Thymus (tissue), 11 donors: Measurements from ENCODE around the gene IGLL5. TPM values are rescaled to one million over a fixed set of nuclear protein-coding genes. Genes with fewer than 3 reads are reported as not detected.

ENCODE experiments used
- DNase-seq, 9 donors: peaks; one replicate each; pipeline ENCODE4 v3.0.0-alpha.2; 2013; ENCODE audit warnings: low spot score in 9 of 9, low read depth in 6 of 9, missing footprints in 1 of 9
- H3K27ac ChIP-seq, 2 donors: one replicate each; pipeline ENCODE4 v1.5.1; 2013; ENCODE audit warnings: control low read depth in 1 of 2, low read depth in 1 of 2, low read length in 1 of 2, mild to moderate bottlenecking in 1 of 2, moderate library complexity in 1 of 2
- H3K27me3 ChIP-seq, 2 donors: one replicate each; pipeline ENCODE4 v1.5.1; 2013; ENCODE audit warnings: low read length in 1 of 2; ENCODE audit not compliant: control insufficient read depth in 2 of 2, insufficient read depth in 1 of 2
- H3K36me3 ChIP-seq, 2 donors: one replicate each; pipeline ENCODE4 v1.5.1; 2013; ENCODE audit warnings: low read length in 1 of 2, mild to moderate bottlenecking in 1 of 2, moderate library complexity in 1 of 2; ENCODE audit not compliant: control insufficient read depth in 2 of 2, insufficient read depth in 2 of 2
- H3K4me1 ChIP-seq, 2 donors: one replicate each; pipeline ENCODE4 v1.5.1; 2013; ENCODE audit warnings: low read length in 2 of 2; ENCODE audit not compliant: control insufficient read depth in 2 of 2, insufficient read depth in 2 of 2
- H3K4me3 ChIP-seq, 2 donors: one replicate each; pipeline ENCODE4 v1.5.1; 2013; ENCODE audit warnings: low read length in 2 of 2, control low read depth in 1 of 2, mild to moderate bottlenecking in 1 of 2
- H3K9me3 ChIP-seq, 2 donors: one replicate each; pipeline ENCODE4 v1.5.1; 2013; ENCODE audit warnings: low read length in 1 of 2, mild to moderate bottlenecking in 1 of 2; ENCODE audit not compliant: control insufficient read depth in 2 of 2, insufficient read depth in 1 of 2
- WGBS: extraction: QIAGEN DNeasy Blood & Tissue Kit; methylation state at CpG from one replicate; pipeline ENCODE4 v1.1.7; 2013; 5-methylcytosine and 5-hydroxymethylcytosine counted together
- polyA plus RNA-seq: library from polyadenylated mRNA; stranded (reverse); fragments of 200-250 nt; gene quantifications from one replicate; pipeline ENCODE4 v1.2.3, GENCODE V29; 2013
- total RNA-seq: library from RNA; stranded (reverse); fragments of 120-200 nt; gene quantifications from one replicate; pipeline ENCODE4 v1.2.4, GENCODE V29; 2013
- donor health status: healthy.

IGLL5 gene
- total and polyA plus RNA-seq, 2 donors = 2.3 to 29.9 TPM

DNA sequence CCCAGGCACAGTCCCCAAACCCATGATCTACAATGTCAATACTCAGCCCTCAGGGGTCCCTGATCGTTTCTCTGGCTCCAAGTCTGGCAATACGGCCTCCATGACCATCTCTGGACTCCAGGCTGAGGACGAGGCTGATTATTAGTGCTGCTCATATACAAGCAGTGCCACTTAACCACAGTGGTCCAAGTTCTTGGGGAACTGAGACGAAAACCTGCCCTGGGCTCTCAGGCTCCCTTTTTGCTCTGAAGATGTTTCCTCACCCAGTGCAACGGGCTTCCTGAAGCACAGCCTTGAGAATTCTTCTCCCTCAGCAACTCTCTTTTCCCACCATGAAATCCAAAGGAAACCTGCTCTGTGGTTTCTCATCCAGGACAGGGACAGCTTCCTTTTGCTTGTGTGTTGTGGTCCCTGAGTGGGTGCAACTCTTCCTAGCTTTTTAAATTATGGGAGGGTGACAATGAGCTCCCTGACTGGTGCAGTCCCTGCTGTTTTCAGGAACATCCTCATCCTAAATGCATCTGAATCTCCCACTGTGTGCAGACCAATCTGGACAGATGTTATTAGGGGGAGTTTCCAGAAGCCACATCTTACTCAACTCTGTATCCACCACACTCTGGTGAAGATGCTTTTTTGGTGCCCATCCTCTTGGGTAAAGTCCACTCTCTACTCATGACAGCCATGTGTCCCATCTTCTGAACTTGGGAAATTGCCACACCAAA lies 30.6 kb upstream of the IGLL5 start:
- H3K27me3 ChIP-seq = no peaks in the 10 kb centered on the region
- H3K9me3 ChIP-seq = no peaks in the 10 kb centered on the region
- peaks cover 0 to 4% of the 10 kb centered on the region in 2 donors for H3K36me3 ChIP-seq
- H3K27ac ChIP-seq = peak overlapping the region in 1 of 2 donors; percentile 66
- no peak for DNase-seq
- H3K4me1 ChIP-seq = peaks cover 54 to 63% of the 10 kb centered on the region in 2 donors
- H3K4me3 ChIP-seq = no peak overlapping the region
- WGBS = 95% methylated on average over 5 of the region's 5 CpGs

DNA sequence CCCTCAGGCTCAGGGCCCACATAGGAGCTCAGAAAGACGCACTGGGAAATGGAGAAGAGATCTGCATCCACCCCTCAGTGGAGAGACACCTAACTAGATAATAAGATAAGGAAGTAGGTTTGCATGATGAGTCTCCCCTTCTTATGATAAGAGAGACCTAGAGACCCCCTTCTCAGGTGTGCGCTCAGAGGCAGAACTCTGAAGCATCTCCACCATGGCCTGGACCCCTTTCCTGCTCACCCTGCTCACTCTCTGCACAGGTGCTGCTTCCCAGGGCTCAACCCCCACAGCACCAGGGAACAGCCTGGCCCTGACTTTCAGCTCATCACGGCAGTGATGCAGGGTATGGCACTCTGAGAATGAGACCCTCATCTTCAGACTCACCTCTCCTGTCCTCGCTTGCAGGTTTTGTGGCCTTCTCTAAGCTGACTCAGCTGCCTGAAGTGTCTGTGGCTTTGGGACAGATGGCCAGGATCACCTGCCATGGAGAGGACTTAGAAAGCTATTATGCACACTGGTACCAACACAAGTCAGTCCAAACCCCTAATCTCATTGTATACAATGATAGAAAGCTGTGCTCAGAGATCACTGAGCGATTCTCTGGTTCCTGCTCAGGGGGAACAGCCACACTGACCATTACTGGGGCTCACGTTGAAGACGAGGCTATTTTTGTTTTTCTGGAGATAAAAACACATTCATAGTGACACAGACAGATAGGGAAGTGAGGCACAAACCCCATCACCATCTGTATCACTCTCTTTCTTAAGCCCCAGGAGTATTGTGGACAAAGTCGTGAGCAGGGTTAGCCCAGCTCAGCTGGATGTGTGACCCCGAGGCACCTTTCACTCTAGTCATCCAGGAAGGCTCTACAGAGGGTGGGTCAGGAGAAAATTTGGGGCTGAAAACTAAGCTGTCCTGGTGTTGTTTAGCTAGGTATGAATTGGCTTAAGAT lies 29.7 kb upstream of the IGLL5 start:
- Histone ChIP-seq H3K27ac (peak overlapping the region in 1 of 2 donors; percentile 66), H3K9me3 (no peaks in the 10 kb centered on the region), H3K36me3 (peaks cover 0 to 4% of the 10 kb centered on the region in 2 donors), H3K4me3 (peak overlapping the region in 1 of 2 donors; percentile 24), H3K4me1 (peaks cover 46 to 63% of the 10 kb centered on the region in 2 donors), H3K27me3 (no peaks in the 10 kb centered on the region)
- DNase-seq = no peak
- 91% methylated on average over 9 of the region's 9 CpGs for WGBS

DNA sequence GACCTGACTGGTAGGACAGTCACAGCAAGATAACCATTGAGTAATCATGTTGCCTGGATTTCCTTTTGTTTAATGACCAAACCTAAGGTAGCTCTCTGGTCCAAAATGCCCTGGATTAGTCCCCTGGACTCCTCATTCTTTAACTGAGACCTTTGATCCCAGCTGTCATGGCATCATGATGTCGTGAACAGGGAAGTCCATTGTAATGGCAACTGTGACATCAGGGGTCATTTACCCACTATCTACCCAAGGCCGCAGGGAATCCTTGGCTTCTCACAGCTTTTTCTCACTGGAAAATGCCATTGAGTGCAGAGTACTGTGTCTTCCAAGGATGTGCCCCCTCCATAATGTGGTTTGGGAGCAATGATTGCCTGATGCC lies 29.1 kb upstream of the IGLL5 start:
- Histone ChIP-seq H3K36me3 (peaks cover 0 to 4% of the 10 kb centered on the region in 2 donors), H3K27me3 (no peaks in the 10 kb centered on the region), H3K27ac (peak overlapping the region in 1 of 2 donors; percentile 66), H3K4me1 (peaks cover 50 to 64% of the 10 kb centered on the region in 2 donors), H3K9me3 (no peaks in the 10 kb centered on the region), H3K4me3 (peak overlapping the region in 1 of 2 donors; percentile 24)
- WGBS = 93% methylated on average over 2 of the region's 2 CpGs
- no peak for DNase-seq

DNA sequence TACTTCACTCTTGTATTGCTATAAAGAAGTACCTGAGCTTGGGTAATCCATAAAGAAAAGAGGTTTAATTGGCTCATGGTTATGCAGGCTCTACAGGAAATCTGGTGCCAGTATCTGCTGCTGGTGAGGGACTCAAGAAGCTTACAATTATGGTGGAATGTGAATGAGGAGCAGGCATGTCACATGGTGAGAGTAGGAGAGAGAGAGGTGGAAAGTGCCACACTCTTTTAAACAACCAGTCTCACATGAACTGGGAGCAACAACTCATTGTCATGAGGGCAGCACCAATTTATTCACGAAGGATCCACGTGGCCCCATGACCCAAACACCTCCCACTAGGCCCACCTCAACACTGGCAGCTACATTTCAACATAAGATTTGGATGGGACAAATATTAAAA lies 24.6 kb upstream of the IGLL5 start:
- peaks cover 63 to 67% of the 10 kb centered on the region in 2 donors for H3K4me1 ChIP-seq
- 94% methylated on average over 2 of the region's 2 CpGs for WGBS
- H3K9me3 ChIP-seq = no peaks in the 10 kb centered on the region
- DNase-seq = no peak
- H3K27ac ChIP-seq = peak overlapping the region in 1 of 2 donors; percentile 96
- H3K36me3 ChIP-seq = no peaks in the 10 kb centered on the region
- no peaks in the 10 kb centered on the region for H3K27me3 ChIP-seq
- peak overlapping the region in 1 of 2 donors; percentile 11 for H3K4me3 ChIP-seq

DNA sequence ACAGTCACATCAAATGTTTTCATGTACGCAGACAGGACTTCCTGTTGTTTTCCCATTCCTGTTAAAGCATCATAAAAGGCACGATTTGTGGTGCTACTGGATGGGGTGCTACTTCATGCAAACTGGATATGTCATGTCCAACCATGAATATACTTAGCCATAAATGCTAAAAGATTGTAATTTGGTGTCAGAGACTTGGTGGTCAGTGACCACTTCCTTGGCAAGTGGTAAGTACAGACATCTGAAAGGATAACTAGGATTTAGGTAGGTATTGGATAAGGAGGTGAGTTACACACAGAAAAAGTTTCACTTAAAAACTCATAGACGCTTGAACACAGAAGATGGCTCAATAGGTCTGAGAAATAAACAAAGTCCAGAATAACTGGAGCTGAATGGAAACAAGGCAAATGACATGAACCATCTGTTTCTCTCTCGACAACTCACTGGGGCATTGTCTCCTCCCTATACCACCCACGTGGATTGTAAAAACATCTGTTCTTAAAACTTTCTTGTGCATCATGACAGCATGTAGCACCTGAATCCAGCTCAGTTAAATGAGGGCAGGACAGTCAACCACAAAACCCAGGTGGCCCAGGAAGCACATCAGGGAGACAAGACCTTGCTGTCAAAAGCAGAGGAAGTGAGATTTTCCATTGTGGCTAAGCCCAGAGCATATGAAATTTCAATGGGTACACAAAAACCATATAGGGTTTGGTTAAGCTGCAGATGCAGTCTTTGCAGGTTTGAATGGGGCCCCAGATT lies 22.1 kb upstream of the IGLL5 start:
- Histone ChIP-seq H3K36me3 (no peaks in the 10 kb centered on the region), H3K27ac (peak overlapping the region; percentile 77 to 96), H3K27me3 (no peaks in the 10 kb centered on the region), H3K4me1 (peaks cover 68 to 72% of the 10 kb centered on the region in 2 donors), H3K4me3 (no peak overlapping the region), H3K9me3 (no peaks in the 10 kb centered on the region)
- DNase-seq = peak; percentile 81 to 97 (median 92)
- WGBS = 18% methylated on average over 5 of the region's 5 CpGs

DNA sequence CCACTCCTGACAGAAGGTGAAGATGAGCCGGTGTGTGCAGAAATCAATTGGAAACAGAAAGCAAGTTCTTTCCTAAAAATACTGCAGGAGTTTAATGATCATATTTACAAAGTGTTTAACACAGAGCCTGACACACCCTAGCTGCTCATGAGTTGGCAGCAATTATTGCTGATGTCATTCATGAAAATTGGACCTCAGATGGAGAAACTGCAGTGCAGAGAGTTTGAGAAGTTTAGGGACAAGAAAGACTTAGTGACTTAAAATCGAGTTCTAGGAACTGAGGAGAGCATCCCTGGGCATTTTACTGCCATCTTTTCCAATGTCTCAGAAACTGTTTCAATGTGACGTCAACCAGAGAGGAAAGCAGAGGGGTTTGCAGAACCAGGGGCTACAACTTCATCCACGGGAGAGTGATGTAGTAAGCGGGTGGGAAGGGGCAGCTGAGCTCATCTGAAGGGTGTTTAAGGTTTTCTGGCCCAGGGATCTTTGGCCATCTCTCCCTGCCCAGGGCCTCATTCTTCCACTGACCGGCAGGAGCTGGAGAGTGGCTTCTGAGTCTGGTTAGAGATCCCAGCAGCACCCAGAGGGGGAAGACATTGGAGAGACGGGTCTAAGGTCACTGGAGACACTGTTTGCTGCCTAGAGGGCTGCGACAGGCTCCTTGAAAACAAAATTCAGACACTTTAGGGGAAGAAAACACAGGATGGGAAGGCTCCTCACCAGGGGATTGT lies 21.1 kb upstream of the IGLL5 start:
- whole genome bisulfite sequencing = 85% methylated on average over 8 of the region's 8 CpGs
- Histone ChIP-seq H3K27ac (peak overlapping the region; percentile 77 to 96), H3K36me3 (no peaks in the 10 kb centered on the region), H3K4me1 (peaks cover 76 to 83% of the 10 kb centered on the region in 2 donors), H3K27me3 (no peaks in the 10 kb centered on the region), H3K9me3 (no peaks in the 10 kb centered on the region), H3K4me3 (no peak overlapping the region)
- no peak for DNase-seq

DNA sequence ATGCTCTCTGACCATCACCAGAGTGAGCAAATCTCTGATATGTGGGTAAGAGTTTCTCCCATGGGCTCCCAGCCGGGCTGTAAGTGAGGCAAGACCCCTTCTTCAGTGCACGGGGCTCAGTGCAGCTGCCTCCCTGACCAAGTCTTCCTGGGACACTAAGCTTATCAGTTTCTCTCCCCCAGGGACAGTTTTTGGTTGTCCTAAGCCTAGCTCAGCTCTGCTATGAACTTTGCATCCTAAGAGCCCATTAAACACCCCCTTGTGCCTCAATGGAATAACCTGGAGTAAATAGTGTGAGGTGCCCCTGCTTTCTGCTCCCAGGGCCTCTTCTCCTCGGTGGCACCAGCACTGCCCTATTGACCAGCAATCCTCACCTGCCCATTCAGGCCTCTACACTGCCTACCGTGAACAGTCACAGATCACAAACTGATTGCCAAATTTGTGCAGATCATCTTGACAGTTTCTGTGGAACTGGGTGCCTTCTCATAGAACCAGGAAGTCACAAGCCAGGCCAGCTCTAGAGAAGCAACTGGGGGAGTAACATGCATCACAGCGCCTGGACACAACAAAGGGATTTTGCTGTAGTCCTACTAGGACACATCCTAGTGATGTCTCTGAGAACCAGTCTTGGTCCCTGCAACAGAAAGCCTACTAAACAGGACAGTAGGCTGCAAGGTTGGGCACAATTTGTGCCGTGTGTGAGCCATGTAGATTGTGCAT lies 19.5 kb upstream of the IGLL5 start:
- Histone ChIP-seq H3K36me3 (no peaks in the 10 kb centered on the region), H3K27me3 (no peaks in the 10 kb centered on the region), H3K4me1 (peaks cover 80 to 87% of the 10 kb centered on the region in 2 donors), H3K9me3 (no peaks in the 10 kb centered on the region), H3K4me3 (no peak overlapping the region), H3K27ac (peak overlapping the region; percentile 43 to 96)
- DNase-seq = peak in 1 of 9 donors; percentile 57
- 96% methylated on average over 6 of the region's 6 CpGs for WGBS
